DOHH2 (cell line): Measurements from ENCODE around the gene SMAD2.

Source experiments
- H3F3A ChIP-seq: fragments of 200-600 bp; sonication (generic), shearing (Covaris generic); 2 replicates; pipeline ENCODE4 v1.6.0; 2016; ENCODE audit warnings: antibody characterized with exemption, mild to moderate bottlenecking; ENCODE audit not compliant: control insufficient read depth, insufficient read depth
- H3K27ac ChIP-seq: fragments of 200-600 bp; sonication (generic); 2 replicates; pipeline ENCODE4 v1.5.1; 2014; ENCODE audit warnings: low read depth, mild to moderate bottlenecking, low read length, moderate library complexity
- H3K27me3 ChIP-seq: fragments of 200-600 bp; sonication (generic); 2 replicates; pipeline ENCODE4 v1.6.1; 2014; ENCODE audit warnings: mild to moderate bottlenecking, low read length, mixed read lengths; ENCODE audit not compliant: control insufficient read depth
- H3K36me3 ChIP-seq: fragments of 200-600 bp; sonication (generic); 2 replicates; pipeline ENCODE4 v1.6.1; 2014; ENCODE audit warnings: mild to moderate bottlenecking, low read length, moderate library complexity, mixed read lengths; ENCODE audit not compliant: control insufficient read depth
- H3K4me1 ChIP-seq: fragments of 200-600 bp; sonication (generic); 2 replicates; pipeline ENCODE4 v1.6.1; 2014; ENCODE audit warnings: mild to moderate bottlenecking, low read length, mixed read lengths; ENCODE audit not compliant: control insufficient read depth
- H3K4me2 ChIP-seq: fragments of 200-600 bp; sonication (generic); 2 replicates; pipeline ENCODE4 v1.6.0; 2014; ENCODE audit warnings: mild to moderate bottlenecking, low read length, moderate library complexity
- H3K4me3 ChIP-seq: fragments of 200-600 bp; sonication (generic); 2 replicates; pipeline ENCODE4 v1.5.1; 2014; ENCODE audit warnings: mild to moderate bottlenecking, low read length, mixed read lengths
- H3K79me2 ChIP-seq: fragments of 200-600 bp; sonication (generic); 2 replicates; pipeline ENCODE4 v1.6.1; 2014; ENCODE audit warnings: mild to moderate bottlenecking, low read length, mixed read lengths; ENCODE audit not compliant: control insufficient read depth
- H3K9me2 ChIP-seq: fragments of 200-600 bp; sonication (generic); replicated peaks from 2 replicates; pipeline ENCODE4 v1.6.1; 2014; ENCODE audit warnings: mild to moderate bottlenecking, low read length, mixed read lengths; ENCODE audit not compliant: control insufficient read depth
- H3K9me3 ChIP-seq: fragments of 200-600 bp; sonication (generic); 2 replicates; pipeline ENCODE4 v1.6.1; 2014; ENCODE audit warnings: antibody characterized with exemption, low read length, mixed read lengths; ENCODE audit not compliant: control insufficient read depth, insufficient read depth
- H4K20me1 ChIP-seq: fragments of 200-600 bp; sonication (generic); 2 replicates; pipeline ENCODE4 v1.6.0; 2014; ENCODE audit warnings: low read depth, mild to moderate bottlenecking, antibody characterized with exemption, low read length, moderate library complexity; ENCODE audit not compliant: control insufficient read depth, insufficient read depth
- EZH2phosphoT487 ChIP-seq: fragments of 200-600 bp; sonication (generic); IDR thresholded peaks from 2 replicates; pipeline ENCODE4 v1.6.1; 2017; ENCODE audit warnings: borderline replicate concordance, mild to moderate bottlenecking, antibody characterized with exemption, low read length, moderate library complexity, mixed read lengths
- TF ChIP-seq, protein P1 (sequence below): fragments of 200-600 bp; sonication (generic); IDR thresholded peaks from one replicate; pipeline ENCODE4 v1.5.1; 2014; ENCODE audit warnings: antibody characterized with exemption, mild to moderate bottlenecking, low read depth, low read length; ENCODE audit not compliant: poor library complexity, severe bottlenecking

The SMAD2 gene

DNA sequence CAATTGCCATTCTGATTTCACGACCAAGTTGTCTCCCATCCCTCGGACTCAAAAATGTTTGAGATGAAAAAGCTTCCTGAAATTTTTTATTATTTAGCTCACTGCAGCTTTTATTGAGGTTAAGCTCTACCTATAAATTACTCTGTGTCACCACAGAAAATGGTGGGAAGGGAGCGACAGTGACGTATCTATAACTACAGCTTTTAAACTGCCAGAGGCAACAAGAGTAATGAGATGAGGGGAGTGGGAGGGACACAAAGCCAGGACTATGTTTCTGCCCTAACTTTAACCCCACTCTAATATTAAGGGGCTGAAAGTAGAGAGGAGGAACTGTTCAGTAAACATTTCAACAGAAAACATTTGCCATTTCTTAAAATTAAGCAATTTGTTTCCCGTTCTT lies 37.4 kb downstream of the SMAD2 start:
- TF ChIP-seq, protein P1, sequence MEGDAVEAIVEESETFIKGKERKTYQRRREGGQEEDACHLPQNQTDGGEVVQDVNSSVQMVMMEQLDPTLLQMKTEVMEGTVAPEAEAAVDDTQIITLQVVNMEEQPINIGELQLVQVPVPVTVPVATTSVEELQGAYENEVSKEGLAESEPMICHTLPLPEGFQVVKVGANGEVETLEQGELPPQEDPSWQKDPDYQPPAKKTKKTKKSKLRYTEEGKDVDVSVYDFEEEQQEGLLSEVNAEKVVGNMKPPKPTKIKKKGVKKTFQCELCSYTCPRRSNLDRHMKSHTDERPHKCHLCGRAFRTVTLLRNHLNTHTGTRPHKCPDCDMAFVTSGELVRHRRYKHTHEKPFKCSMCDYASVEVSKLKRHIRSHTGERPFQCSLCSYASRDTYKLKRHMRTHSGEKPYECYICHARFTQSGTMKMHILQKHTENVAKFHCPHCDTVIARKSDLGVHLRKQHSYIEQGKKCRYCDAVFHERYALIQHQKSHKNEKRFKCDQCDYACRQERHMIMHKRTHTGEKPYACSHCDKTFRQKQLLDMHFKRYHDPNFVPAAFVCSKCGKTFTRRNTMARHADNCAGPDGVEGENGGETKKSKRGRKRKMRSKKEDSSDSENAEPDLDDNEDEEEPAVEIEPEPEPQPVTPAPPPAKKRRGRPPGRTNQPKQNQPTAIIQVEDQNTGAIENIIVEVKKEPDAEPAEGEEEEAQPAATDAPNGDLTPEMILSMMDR = no peak
- no peak for TF ChIP-seq EZH2phosphoT487
- H3K4me1 ChIP-seq = peaks cover 4% of the 10 kb centered on the region
- H3K9me3 ChIP-seq = no peaks in the 10 kb centered on the region
- H4K20me1 ChIP-seq = no peaks in the 10 kb centered on the region
- H3K27ac ChIP-seq = no peak overlapping the region
- H3K27me3 ChIP-seq = no peaks in the 10 kb centered on the region
- no peaks in the 10 kb centered on the region for H3F3A ChIP-seq
- no peaks in the 10 kb centered on the region for H3K9me2 ChIP-seq
- H3K4me3 ChIP-seq = no peak overlapping the region
- peaks cover 57% of the 10 kb centered on the region for H3K79me2 ChIP-seq
- H3K36me3 ChIP-seq = peaks cover 62% of the 10 kb centered on the region
- no peak overlapping the region for H3K4me2 ChIP-seq

GRCh38 chr18:47888156-47888555 lies 42.3 kb downstream of the SMAD2 start:
- no peaks in the 10 kb centered on the region for H4K20me1 ChIP-seq
- peaks cover 28% of the 10 kb centered on the region for H3K79me2 ChIP-seq
- TF ChIP-seq, protein P1 = no peak
- no peak for TF ChIP-seq EZH2phosphoT487
- H3F3A ChIP-seq = no peaks in the 10 kb centered on the region; the same call in 1 of the 2 replicates
- no peaks in the 10 kb centered on the region for H3K27me3 ChIP-seq
- no peaks in the 10 kb centered on the region for H3K9me3 ChIP-seq
- H3K36me3 ChIP-seq = peaks cover 66% of the 10 kb centered on the region
- no peak overlapping the region for H3K4me2 ChIP-seq
- no peaks in the 10 kb centered on the region for H3K9me2 ChIP-seq
- no peak overlapping the region for H3K4me3 ChIP-seq
- no peak overlapping the region for H3K27ac ChIP-seq
- peaks cover 4% of the 10 kb centered on the region for H3K4me1 ChIP-seq

DNA sequence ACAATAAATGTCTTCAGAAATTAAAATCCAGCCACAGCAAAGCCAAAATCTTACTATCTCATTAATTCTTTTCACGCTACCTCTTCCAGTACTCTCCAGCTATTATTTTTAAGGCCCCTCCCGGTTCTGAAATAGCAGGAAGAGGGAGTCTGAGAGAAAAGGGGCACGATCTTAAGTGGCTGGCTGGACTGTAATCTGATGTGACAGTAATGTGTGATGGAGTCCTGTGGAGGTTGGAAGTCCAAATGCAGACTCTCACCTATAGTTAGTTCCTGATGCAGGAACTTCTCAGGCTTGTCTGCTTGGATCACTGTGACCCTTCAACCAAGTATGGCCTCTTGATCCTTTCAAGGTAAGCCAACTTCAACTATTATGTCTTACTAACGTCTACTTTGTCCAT lies 43.2 kb downstream of the SMAD2 start:
- Histone ChIP-seq H3K27ac (no peak overlapping the region), H3K4me2 (no peak overlapping the region), H3K79me2 (peaks cover 25% of the 10 kb centered on the region), H3K9me2 (no peaks in the 10 kb centered on the region), H3F3A (no peaks in the 10 kb centered on the region; the same call in 1 of the 2 replicates), H3K36me3 (peaks cover 71% of the 10 kb centered on the region), H3K4me3 (no peak overlapping the region), H4K20me1 (no peaks in the 10 kb centered on the region), H3K27me3 (no peaks in the 10 kb centered on the region), H3K9me3 (no peaks in the 10 kb centered on the region), H3K4me1 (peaks cover 4% of the 10 kb centered on the region)
- TF ChIP-seq EZH2phosphoT487 = no peak
- TF ChIP-seq, protein P1 = no peak
